Suprapubic skin (tissue), 3 donors: Measurements from ENCODE around the gene PCDH8.

ENCODE experiments used
- POLR2A ChIP-seq, 2 donors: fragments of 450-650 bp; IDR thresholded peaks; one replicate each; pipeline ENCODE4 v1.6.1; 2017; ENCODE audit warnings: antibody characterized with exemption in 2 of 2, mild to moderate bottlenecking in 2 of 2, moderate library complexity in 2 of 2
- TF ChIP-seq, protein P1 (sequence below), 2 donors: fragments of 200-600 bp in 1 of 2; fragments of 450-650 bp in 1 of 2; sonication (generic) in 1 of 2; IDR thresholded peaks; one replicate each; pipeline ENCODE4 v1.5.1; 2016 to 2019; ENCODE audit warnings: antibody characterized with exemption in 2 of 2, mild to moderate bottlenecking in 1 of 2, moderate library complexity in 1 of 2

- TF ChIP-seq, protein P1, sequence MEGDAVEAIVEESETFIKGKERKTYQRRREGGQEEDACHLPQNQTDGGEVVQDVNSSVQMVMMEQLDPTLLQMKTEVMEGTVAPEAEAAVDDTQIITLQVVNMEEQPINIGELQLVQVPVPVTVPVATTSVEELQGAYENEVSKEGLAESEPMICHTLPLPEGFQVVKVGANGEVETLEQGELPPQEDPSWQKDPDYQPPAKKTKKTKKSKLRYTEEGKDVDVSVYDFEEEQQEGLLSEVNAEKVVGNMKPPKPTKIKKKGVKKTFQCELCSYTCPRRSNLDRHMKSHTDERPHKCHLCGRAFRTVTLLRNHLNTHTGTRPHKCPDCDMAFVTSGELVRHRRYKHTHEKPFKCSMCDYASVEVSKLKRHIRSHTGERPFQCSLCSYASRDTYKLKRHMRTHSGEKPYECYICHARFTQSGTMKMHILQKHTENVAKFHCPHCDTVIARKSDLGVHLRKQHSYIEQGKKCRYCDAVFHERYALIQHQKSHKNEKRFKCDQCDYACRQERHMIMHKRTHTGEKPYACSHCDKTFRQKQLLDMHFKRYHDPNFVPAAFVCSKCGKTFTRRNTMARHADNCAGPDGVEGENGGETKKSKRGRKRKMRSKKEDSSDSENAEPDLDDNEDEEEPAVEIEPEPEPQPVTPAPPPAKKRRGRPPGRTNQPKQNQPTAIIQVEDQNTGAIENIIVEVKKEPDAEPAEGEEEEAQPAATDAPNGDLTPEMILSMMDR (IDR thresholded peaks at IDR 0.05): no peak
- TF ChIP-seq POLR2A (IDR thresholded peaks at IDR 0.05): no peak
Observed at GRCh38 chr13:52810011-52810410, 38.4 kb downstream of the PCDH8 start.
